Esophagus mucosa (tissue), 1 donor: Measurements from ENCODE around the gene GPHN. TPM values are rescaled to one million over a fixed set of nuclear protein-coding genes. Genes with fewer than 3 reads are reported as not detected.
"Not testable (repeated sequence)": the region's sequence is repeated elsewhere in the genome, so short reads cannot be mapped to it uniquely, and the experiment has no call there.

Experiments used
- ATAC-seq: fragments of 200-7000 bp; cut with Tn5 transposase; one replicate; pipeline ENCODE4 v1.9.1; 2020
- total RNA-seq: library from RNA; stranded (reverse); gene quantifications from one replicate; pipeline ENCODE4 v1.2.4, GENCODE V29; 2023
- donor health status: DM: yes; HTN: yes; CAD: no.

GPHN gene
- total RNA-seq, 1 donor from 2014 or later, result 18.4 TPM

DNA sequence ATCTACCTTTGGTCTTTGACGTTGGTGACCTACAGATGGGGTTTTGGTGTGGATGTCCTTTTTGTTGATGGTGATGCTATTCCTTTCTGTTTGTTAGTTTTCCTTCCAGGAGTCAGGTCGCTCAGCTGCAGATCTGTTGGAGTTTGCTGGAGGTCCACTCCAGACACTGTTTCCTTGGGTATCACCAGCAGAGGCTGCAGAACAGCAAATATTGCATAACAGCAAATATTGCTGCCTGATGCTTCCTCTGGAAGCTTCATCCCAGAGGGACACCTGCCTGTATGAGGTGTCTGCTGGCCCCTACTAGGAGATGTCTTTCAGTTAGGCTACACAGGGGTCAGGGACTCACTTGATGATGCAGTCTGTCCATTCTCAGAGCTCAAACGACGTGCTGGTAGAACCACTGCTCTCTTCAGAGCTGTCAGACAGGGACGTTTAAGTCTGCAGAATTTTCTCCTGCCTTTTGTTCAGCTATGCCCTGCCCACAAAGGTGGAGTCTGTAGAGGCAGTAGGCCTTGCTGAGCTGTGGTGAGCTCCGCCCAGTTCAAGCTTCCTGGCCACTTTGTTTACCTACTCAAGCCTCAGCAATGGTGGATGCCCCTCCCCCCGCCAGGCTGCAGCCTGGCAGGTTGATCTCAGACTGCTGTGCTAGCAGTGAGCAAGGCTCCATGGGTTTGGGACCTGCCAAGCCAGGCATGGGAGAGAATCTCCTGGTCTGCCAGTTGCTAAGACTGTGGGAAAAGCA lies 559.3 kb downstream of the GPHN start:
- not testable (repeated sequence) for ATAC-seq

DNA sequence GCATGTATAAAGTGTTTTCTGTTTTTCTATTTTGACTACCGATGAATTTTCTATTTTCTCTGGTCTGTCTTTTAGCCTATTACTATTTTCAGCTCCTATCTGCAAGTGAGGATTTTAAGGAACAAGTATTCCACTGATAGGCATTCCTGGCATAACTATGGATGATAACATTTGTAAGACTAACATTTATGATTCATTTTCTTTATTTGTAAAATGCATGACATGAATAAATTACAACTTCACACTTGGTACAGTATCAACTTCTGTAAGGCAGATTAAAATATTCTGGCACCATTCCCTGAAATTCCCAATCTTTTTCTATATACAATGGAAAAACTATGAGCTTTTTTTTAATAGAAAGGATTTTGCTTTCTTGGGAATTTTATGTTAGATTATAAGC lies 560.3 kb downstream of the GPHN start:
- no peak for ATAC-seq

DNA sequence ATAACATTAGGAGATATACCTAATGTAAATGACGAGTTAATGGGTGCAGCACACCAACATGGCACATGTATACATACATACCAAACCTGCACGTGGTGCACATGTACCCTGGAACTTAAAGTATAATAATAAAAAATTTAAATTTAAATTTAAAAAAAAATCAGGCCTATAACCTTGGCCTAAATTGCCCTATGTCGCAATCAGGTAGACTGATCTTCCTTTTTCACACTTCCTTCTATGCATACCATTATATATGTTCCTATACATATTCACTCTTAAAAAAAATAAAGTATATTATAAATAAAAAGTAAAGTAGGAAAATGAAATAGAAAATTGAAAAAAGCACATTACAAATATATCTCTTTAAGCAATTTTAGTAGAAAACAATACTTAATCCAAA lies 563.6 kb downstream of the GPHN start:
- ATAC-seq, result no peak

DNA sequence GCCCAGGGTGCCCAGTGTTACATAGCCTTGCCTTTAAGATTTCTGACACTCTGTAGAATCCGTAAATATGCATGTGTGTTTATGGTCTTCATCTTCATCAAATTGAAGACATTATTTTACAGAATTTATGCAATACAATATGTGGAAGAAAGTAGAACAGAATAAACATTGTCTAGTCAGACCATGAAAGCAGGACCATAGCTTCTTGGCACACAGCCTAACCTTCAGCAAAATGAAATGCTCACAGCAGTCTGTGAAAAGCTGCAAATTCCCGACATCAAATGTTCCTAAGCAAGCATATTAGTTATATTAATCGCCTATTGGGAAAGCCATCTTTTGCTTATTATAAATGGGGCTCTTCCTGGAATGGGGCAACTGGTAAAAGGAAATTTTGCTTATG lies 570.0 kb downstream of the GPHN start:
- no peak for ATAC-seq

DNA sequence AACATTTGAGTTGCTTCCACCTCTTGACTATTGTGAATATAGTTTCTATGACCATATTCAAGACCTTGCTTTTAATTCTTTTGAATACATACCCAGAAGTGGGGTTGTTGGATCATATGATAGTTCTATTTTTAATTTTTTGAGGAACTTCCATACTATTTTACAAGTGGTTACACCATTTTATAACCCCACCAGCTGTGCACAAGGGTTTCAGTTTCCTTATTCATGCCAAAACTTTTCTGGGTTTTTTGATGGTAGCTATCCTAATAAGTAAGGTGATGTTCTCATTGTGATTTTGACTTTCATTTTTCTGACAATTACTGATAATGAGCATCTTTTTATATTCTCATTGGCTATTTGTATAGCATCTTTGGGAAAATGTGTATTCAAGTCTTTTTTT lies 571.9 kb downstream of the GPHN start:
- ATAC-seq, result no peak

DNA sequence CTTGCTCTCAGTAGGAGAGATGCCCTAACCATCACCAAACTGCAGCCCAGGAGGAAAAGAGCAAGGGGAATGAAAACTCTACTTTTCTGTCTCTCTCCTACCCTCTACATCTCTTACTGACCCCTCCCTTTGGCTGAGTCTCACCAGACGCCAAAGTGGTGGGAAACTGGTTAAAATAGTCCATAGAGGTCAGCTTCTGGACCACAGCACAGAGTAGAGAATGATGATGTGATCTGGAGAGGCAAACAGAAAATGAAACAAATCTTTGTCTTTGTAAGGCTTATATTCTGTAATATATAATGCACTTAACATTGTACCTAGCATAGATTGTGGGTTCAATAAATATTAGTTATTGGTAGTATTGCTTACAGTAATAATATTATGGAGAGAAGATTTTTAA lies 600.3 kb downstream of the GPHN start:
- ATAC-seq, result no peak

DNA sequence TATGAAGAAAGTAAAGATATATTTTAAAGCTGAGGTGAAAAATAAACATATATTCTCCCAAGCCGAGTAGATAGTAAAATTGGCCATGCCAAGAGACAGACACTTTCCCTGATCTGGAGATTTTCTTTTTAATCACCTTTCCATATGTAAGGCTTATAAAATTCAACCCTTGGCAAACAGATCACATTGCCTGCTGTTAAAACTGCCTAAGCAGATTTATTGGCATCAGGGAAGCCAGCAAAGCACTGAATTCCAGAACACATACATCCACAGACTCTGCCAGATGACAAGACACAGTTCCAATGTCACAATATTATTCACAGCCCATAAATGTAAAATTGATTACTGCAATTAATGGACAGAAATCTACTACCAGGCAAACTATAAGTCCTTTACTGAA lies 603.1 kb downstream of the GPHN start:
- no peak for ATAC-seq

DNA sequence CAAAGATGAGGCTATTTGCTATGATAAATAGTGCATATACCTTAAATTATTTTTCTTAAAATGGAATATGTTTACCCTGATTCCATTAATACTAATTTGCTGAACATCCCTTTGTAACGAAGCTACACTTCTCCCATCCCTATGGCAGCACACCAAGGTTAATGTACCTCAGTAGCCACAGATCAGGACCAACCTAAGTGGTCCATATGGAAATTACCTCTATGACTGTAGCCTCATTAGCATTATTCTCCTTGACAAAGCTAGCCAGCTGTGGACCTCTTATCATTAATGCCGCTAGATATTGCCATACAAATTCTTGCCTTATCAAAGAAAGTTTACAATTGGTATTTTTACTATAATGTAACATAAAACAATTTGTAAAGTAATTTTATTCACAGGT lies 604.4 kb downstream of the GPHN start:
- no peak for ATAC-seq

DNA sequence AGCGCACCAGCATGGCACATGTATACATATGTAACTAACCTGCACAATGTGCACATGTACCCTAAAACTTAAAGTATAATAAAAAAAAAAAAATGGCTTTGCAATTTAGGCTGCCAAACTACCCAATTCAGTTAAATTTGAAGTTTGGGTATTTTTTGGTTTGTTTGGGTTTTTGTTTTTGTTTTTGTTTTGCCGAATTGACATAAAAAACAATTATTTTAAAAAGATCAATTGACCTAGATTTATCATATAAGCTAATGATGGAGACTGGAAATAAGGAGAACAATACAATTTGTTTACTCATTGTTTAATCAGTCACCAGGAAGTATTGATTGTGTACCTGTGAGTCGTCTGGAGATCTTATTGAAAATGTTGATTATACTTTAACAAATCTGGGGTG lies 619.2 kb downstream of the GPHN start:
- no peak for ATAC-seq

DNA sequence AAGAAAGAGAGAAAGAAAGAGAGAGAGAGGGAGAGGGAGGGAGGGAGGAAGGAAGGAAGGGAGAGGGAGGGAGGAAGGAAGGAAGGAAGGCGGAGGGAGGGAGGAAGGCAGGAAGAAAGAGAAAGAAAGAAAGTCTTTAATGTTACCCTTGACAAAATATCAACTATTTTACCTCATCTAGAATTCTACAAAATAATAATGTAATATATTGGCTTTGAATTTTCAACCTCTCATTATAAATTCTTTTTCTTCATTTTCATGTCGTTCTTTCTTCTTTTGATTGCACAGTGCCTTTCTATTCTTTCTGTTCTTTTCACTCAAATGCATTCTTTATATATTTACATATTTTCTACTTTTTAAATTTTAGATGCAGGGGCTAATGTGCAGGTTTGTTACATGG lies 621.8 kb downstream of the GPHN start:
- no peak for ATAC-seq

DNA sequence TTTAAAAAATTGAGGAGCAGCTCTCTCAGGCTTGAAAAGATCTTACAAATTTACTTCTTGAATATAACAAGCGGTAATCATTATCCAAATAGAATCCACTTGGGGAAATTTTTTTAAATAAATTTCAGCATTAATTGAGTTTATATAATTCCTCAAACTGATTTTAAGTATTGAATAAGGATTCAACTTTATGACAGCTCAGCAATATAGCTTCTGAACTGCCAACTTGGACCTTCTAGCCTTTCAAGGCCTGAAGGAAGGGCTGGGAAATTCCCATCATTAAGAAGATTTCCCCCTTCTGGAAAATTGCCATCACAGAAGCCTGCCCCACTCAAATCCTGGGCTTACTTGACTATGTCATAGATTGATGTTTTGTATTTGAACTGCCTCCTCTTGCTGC lies 623.7 kb downstream of the GPHN start:
- no peak for ATAC-seq

DNA sequence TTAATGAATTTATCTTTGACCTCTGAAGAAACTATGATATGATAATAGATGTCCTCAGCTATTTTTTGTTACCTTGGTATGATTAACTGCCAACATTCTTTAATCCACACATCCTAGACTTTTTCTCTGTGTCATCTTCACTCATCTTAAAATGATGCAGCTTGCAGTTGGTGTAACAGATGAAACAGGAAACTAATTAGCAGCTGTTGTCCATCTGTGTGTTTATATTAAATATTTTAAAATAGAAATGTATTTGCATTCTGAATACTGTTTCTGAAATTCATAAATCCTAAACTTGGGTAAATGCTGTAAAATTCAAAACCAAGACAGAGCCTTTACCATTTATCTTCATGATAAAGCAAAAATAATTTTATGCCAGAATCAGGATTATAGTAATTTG lies 625.2 kb downstream of the GPHN start:
- ATAC-seq, result no peak

DNA sequence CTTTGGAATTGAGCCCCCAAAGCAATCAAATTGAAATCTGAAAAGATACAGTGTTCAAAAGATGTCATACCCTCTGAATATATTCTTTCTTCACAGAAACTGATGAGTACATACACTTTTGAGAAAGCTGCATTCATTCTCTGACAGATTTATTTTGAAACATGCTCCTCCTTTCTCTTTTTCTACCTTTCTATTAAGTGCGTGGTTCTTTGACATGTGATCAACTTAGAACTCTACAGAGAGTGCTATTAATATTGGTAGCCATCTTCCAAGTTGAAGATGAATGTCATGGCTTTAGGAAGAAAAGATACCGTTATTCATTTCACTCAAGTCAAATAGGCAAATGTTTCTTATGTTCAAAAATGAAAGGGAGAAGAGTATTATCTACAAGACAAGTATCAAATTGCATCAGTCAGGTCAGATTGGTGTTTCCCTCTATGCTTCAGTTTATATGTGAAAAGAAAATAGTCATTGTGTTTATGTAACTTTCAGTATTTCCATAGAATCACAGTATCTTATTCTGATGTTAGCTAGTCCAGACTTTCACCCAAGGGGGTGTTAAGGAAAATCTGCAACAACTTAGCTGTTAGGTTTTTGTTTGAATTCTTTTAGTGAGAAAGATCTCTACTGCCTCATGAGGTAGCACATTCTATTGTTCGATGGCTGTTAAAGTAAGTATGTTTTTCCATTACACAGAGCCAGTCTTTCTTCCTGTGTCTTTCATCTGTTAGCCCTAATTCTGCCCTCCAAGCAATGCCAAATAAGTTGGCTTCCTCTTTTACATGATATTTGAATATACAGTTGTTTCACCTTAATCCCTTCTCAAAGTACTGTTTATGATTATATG lies 625.9 kb downstream of the GPHN start:
- no peak for ATAC-seq

DNA sequence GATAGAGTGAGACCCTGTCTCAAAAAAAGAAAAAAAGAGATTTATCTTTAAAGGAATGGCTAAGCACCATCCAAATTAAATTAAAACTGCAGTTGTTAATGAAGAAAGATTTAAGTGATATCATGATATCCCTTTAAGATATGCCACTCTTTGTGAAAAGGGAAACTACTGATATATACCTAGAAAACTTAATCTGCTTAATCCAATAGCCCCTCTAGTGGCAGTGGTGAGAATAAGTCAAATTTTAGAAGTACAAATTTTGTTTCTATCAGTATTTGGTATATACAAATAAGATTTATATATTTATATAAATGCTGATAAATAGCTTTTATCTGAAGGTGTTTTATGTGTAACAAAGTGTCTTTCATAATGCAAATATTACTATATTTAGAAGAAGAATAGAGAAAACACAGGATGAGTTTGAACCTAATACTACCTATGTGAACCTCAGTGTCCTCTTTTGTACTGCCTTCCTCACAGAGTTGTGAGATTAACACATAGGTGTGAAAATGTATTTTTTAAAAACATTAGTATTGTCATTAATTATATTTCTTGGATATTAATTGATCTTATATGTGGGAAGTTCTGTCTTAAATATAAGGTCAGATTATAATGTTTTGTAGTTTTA lies 629.9 kb downstream of the GPHN start:
- ATAC-seq, result no peak

DNA sequence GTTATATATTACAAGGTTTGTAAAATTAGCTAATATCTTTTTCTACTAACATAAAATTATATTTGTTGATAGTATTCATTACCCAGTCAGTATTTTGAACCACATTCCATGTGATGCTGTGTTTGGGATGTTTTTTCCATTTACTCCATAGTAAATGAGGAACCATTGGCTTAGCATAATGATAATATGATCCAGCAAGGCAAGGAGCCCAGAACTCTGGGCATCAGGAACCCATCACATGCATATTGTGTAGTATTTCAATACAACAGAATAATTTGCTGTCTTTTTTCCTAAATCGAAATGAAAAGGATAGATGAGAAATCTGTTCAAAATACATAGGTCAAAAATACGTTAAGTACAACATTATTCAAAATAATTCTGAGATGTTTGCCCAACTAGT lies 632.6 kb downstream of the GPHN start:
- ATAC-seq, result no peak

DNA sequence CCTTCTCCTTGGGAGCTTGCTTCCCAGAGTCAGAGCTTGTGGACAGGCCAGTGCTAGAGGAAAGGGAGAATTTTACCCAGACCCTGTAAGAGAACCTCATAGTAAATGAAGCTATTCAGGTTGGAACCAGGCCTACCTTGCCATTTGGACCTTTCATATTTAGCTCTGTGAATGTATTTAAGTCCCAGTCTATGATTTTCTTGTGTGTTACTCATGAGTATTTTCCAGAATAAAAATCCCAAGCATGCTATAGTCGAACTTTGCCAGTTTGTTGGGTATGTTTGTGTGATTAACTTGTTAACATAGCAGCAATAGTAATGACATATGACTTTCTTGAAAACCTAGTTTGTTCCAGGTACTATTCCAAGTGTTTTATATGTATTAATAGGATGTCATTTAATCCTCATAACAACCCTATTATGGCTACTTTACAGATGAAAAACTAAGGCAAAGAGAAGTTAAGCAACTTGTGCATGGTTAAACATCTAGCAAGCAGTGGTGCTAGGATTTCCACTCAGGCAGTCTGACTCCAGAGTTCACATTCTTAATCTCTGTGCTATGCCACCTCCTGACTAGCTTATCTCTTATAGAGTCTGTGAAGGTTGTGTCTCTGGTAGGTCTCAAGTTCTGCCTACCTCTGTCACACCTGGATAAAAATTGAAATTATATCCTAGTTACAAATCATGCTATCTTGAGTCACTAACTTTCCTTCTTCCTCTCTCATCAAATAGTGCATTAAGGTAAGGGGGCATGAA lies 633.4 kb downstream of the GPHN start:
- no peak for ATAC-seq

DNA sequence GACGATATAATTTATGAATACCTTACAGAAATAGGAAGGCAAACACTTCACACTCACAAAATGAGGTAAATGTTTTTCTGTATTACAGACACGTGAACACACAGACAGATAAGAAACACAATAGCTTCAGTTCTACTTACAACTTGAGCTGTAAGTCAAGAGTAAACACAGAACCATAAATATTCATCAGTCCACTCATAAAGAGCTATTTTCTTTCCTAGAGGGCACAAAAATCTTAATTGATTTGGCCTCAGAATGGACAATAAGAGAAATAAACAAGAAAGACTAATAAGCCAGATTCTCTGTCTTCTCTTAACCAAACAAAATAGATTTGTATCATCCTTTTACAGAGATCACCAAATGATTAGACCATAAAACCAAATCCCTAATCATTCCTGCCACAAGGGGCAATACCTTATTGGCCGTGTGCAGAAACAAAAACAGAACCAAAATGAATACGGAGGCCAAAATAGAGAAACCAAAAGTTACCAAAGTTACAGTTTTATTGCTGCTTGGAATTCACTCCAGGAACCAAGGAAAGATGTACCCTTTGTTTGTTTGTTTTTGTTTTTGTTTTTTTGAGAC lies 643.2 kb downstream of the GPHN start:
- no peak for ATAC-seq

DNA sequence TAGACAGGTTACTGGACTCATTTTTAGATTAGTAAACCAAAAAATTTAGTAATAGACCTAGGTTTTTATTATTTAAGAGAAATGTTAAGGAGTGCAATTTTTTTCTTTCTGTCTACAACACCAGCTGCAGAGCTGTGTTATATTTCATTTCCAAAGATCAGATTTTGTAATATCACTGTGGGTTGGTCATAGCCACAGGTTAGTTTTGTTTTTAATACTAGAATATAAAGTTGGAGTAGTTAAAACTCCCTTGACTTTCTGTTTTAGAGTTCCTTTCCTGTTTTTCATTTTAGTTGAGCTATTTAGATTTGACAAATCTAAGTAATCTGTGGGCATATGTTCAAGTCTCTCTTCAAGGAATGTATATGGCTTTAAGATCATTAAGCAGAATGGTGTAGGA lies 650.6 kb downstream of the GPHN start:
- no peak for ATAC-seq

DNA sequence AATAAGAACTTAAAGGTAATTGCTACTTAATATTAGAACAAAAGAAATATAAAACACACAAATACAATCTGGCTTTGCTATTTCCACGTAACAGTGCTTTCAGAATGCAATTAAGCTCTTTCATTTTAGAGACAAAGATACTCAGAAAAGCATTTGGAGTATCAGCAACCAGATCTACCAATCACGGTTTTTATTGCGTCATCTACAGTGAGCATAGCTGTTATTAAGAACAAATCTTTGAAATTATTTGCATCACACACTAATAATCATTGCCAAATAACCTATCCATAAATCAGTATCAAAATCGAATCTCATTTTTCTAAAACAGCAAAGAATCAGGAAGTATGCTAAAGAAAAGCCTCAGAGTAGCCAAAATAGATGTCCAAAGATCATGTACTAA lies 654.4 kb downstream of the GPHN start:
- no peak for ATAC-seq

DNA sequence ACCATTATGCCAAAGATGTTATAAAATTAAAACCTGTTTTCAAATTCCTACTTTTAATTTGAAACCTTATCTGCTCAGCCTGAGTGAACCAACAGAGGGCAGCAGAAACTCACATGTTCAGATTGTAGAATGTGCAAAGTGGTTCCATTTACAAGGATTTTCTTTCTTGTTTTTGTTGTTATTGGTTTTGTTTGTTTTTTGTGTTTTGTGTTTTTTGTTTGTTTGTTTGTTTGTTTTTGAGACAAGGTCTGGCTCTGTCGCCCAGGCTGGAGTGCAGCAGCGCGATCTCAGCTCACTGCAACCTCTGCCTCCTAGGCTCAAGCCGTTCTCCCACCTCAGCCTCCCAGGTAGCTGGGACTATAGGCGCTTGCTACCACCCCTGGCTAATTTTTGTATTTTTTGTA lies 658.5 kb downstream of the GPHN start:
- ATAC-seq, result no peak

DNA sequence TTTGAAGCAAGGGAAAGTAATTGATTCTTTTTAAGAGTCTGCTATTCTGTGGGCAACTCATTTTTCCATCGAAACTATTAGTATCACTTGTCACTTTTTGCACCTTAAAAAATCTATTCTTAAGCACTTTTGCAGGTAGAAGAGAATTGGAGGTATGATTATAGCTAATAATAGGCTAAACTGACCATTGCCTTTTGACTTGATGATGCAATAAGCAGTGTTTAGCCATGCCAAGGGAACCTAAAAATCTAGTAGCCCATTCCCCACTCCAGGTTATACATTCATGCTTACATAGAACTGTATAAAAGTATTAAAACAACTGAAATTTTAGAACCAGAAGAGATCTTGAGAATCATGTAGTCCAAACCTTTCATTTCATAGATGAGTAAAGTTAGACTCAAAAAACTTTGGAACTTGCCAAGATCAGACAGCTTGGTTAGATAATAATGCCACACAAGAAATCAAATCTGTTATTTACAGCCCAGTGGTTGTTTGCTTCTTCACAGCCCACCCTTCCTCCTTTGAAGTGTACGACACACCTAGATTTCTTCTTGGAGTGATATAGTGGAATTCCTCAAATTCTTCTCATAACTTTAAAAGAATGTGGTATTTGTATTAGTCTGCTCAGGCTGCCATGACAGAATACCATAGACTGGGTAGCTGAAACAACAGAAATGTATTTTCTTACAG lies 659.6 kb downstream of the GPHN start:
- no peak for ATAC-seq

DNA sequence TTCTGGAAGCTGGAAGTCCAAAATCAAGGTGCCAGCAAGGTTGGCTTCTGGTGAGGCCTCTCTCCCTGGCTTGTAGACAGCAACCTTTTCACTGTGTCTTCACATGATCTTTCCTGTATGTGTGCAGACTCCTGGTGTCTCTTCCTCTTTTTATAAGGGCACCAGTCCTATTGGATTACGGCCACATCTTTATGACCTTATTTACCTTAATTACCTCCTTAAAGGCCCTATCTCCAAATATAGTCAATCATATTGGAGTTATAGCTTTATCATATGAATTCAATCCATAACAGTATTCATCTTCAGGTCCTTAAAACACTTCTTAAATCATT lies 660.1 kb downstream of the GPHN start:
- no peak for ATAC-seq
